Karpas-422 (cell line): ENCODE data around the gene SLC12A6. TPM values are rescaled to one million over a fixed set of nuclear protein-coding genes. Genes with fewer than 3 reads are reported as not detected.

Experiments
- DNase-seq: peaks from one replicate; pipeline ENCODE4 v3.0.0-alpha.2; 2015
- H2AFZ ChIP-seq: fragments of 200-600 bp; sonication (generic); 2 replicates; pipeline ENCODE4 v1.6.1; 2014; ENCODE audit warnings: antibody characterized with exemption, low read length, mixed read lengths
- H3K27ac ChIP-seq: fragments of 200-600 bp; sonication (generic); 2 replicates; pipeline ENCODE4 v1.5.1; 2014; ENCODE audit warnings: mild to moderate bottlenecking, low read length, moderate library complexity
- H3K27me3 ChIP-seq: fragments of 200-600 bp; sonication (generic); 2 replicates; pipeline ENCODE4 v1.6.1; 2014; ENCODE audit warnings: low read length, mixed read lengths
- H3K36me3 ChIP-seq: fragments of 200-600 bp; sonication (generic); 2 replicates; pipeline ENCODE4 v1.6.1; 2014; ENCODE audit warnings: low read length, mixed read lengths; ENCODE audit not compliant: insufficient read depth
- H3K4me1 ChIP-seq: fragments of 200-600 bp; sonication (generic); 2 replicates; pipeline ENCODE4 v1.6.1; 2014; ENCODE audit warnings: mild to moderate bottlenecking, low read length, mixed read lengths
- H3K4me2 ChIP-seq: fragments of 200-600 bp; sonication (generic); 2 replicates; pipeline ENCODE4 v1.6.1; 2014; ENCODE audit warnings: low read length, low read depth, mild to moderate bottlenecking; ENCODE audit not compliant: poor library complexity, severe bottlenecking
- H3K4me3 ChIP-seq: fragments of 200-600 bp; sonication (generic); 2 replicates; pipeline ENCODE4 v1.5.1; 2014; ENCODE audit warnings: mild to moderate bottlenecking, antibody characterized with exemption, low read length, mixed read lengths
- H3K79me2 ChIP-seq: fragments of 200-600 bp; sonication (generic); 2 replicates; pipeline ENCODE4 v1.6.1; 2014; ENCODE audit warnings: mild to moderate bottlenecking, low read length, mixed read lengths
- H3K9ac ChIP-seq: fragments of 200-600 bp; sonication (generic); 2 replicates; pipeline ENCODE4 v1.6.0; 2014; ENCODE audit warnings: low read length
- H3K9me2 ChIP-seq: fragments of 200-600 bp; sonication (generic), shearing (Covaris generic); replicated peaks from 2 replicates; pipeline ENCODE4 v1.6.0; 2014; ENCODE audit warnings: mild to moderate bottlenecking, low read length, moderate library complexity; ENCODE audit not compliant: insufficient read depth
- H3K9me3 ChIP-seq: fragments of 300-700, 200-600 bp; sonication (generic); 2 replicates; pipeline ENCODE4 v1.6.1; 2014; ENCODE audit warnings: low read length, mixed read lengths
- H4K20me1 ChIP-seq: fragments of 200-600 bp; sonication (generic); 2 replicates; pipeline ENCODE4 v1.6.1; 2014; ENCODE audit warnings: mild to moderate bottlenecking, antibody characterized with exemption, low read length, low read depth; ENCODE audit not compliant: insufficient read depth
- total RNA-seq: library from RNA; depleted of rRNA; stranded (reverse); fragments of >200 nt; shearing (Covaris generic); gene quantifications from 2 replicates; pipeline ENCODE4 v1.2.3, GENCODE V29; 2014; ENCODE audit warnings: low replicate concordance

The SLC12A6 gene
- total RNA-seq, 1 experiment from 2014 or later: 1.6 TPM

- no peaks in the 10 kb centered on the region for H3K79me2 ChIP-seq
- H3K9me2 ChIP-seq: no peaks in the 10 kb centered on the region
- no peaks in the 10 kb centered on the region for H3K36me3 ChIP-seq
- DNase-seq: no peak
- H3K4me1 ChIP-seq: no peaks in the 10 kb centered on the region
- no peak overlapping the region for H3K4me3 ChIP-seq
- no peak overlapping the region for H3K4me2 ChIP-seq
- no peak overlapping the region for H3K27ac ChIP-seq
- H3K9ac ChIP-seq: no peak overlapping the region
- H3K27me3 ChIP-seq: no peaks in the 10 kb centered on the region
- H4K20me1 ChIP-seq: no peaks in the 10 kb centered on the region
- H3K9me3 ChIP-seq: no peaks in the 10 kb centered on the region
- H2AFZ ChIP-seq: no peak overlapping the region
These were observed 55.2 kb downstream of the SLC12A6 start for GRCh38 chr15:34282384-34282783.

GRCh38 chr15:34280193-34280592 is 57.4 kb downstream of the SLC12A6 start:
- Histone ChIP-seq H3K27ac (no peak overlapping the region), H3K9ac (no peak overlapping the region), H3K9me3 (no peaks in the 10 kb centered on the region), H3K36me3 (no peaks in the 10 kb centered on the region), H3K4me3 (no peak overlapping the region), H2AFZ (no peak overlapping the region), H3K27me3 (no peaks in the 10 kb centered on the region), H3K4me2 (no peak overlapping the region), H3K4me1 (no peaks in the 10 kb centered on the region), H3K79me2 (no peaks in the 10 kb centered on the region), H3K9me2 (no peaks in the 10 kb centered on the region), H4K20me1 (no peaks in the 10 kb centered on the region)
- DNase-seq: no peak

GRCh38 chr15:34279368-34279767 is 58.2 kb downstream of the SLC12A6 start:
- Histone ChIP-seq H3K9me3 (no peaks in the 10 kb centered on the region), H3K27ac (no peak overlapping the region), H3K4me2 (no peak overlapping the region)

GRCh38 chr15:34275721-34276120 is 61.9 kb downstream of the SLC12A6 start:
- Histone ChIP-seq H3K9me3 (no peaks in the 10 kb centered on the region), H3K27me3 (no peaks in the 10 kb centered on the region), H2AFZ (no peak overlapping the region), H3K27ac (no peak overlapping the region), H3K4me3 (no peak overlapping the region), H3K4me1 (no peaks in the 10 kb centered on the region), H3K79me2 (no peaks in the 10 kb centered on the region), H3K9ac (no peak overlapping the region), H3K36me3 (no peaks in the 10 kb centered on the region), H3K4me2 (no peak overlapping the region), H4K20me1 (no peaks in the 10 kb centered on the region), H3K9me2 (no peaks in the 10 kb centered on the region)
- no peak for DNase-seq

More at GRCh38 chr15:34279368-34279767, 58.2 kb downstream of the SLC12A6 start:
- no peaks in the 10 kb centered on the region for H3K4me1 ChIP-seq
- no peak overlapping the region for H3K4me3 ChIP-seq
- no peaks in the 10 kb centered on the region for H3K27me3 ChIP-seq
- H3K36me3 ChIP-seq: no peaks in the 10 kb centered on the region
- H4K20me1 ChIP-seq: no peaks in the 10 kb centered on the region
- no peaks in the 10 kb centered on the region for H3K79me2 ChIP-seq
- H3K9ac ChIP-seq: no peak overlapping the region
- H2AFZ ChIP-seq: no peak overlapping the region
- no peaks in the 10 kb centered on the region for H3K9me2 ChIP-seq
- DNase-seq: no peak

GRCh38 chr15:34275154-34275553 is 62.4 kb downstream of the SLC12A6 start:
- H3K4me3 ChIP-seq: no peak overlapping the region
- H3K27me3 ChIP-seq: no peaks in the 10 kb centered on the region
- H3K4me2 ChIP-seq: no peak overlapping the region

DNA sequence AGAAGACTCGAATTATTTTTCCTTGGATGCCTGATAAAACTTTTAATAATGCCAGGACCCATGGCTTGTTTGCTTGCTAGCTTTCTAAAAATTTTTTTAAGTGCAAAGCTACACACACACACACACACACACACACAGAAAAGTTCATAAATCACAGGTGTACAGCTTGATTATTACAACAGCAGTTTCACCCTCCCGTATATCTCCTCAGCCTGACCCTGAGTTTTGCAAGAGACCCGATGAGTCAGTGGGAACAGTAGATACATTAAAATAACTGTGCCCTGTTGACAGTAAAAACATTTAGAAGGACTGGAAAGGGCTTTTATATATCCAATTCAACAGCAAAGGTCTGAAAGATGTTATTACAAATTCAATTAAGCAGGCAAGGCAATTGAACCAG is 66.1 kb downstream of the SLC12A6 start:
- H3K27me3 ChIP-seq: no peaks in the 10 kb centered on the region
- no peak for DNase-seq
- no peaks in the 10 kb centered on the region for H3K9me2 ChIP-seq
- no peaks in the 10 kb centered on the region for H3K36me3 ChIP-seq
- H3K9me3 ChIP-seq: no peaks in the 10 kb centered on the region
- H3K4me3 ChIP-seq: no peak overlapping the region
- no peak overlapping the region for H3K4me2 ChIP-seq
- no peaks in the 10 kb centered on the region for H4K20me1 ChIP-seq
- no peaks in the 10 kb centered on the region for H3K79me2 ChIP-seq
- no peaks in the 10 kb centered on the region for H3K4me1 ChIP-seq
- H3K9ac ChIP-seq: no peak overlapping the region
- H2AFZ ChIP-seq: no peak overlapping the region
- H3K27ac ChIP-seq: no peak overlapping the region

More at GRCh38 chr15:34275154-34275553, 62.4 kb downstream of the SLC12A6 start:
- H3K9me2 ChIP-seq: no peaks in the 10 kb centered on the region
- H2AFZ ChIP-seq: no peak overlapping the region
- no peak overlapping the region for H3K27ac ChIP-seq
- no peak overlapping the region for H3K9ac ChIP-seq
- DNase-seq: no peak
- H3K9me3 ChIP-seq: no peaks in the 10 kb centered on the region
- no peaks in the 10 kb centered on the region for H3K36me3 ChIP-seq
- no peaks in the 10 kb centered on the region for H4K20me1 ChIP-seq
- H3K4me1 ChIP-seq: no peaks in the 10 kb centered on the region
- no peaks in the 10 kb centered on the region for H3K79me2 ChIP-seq

GRCh38 chr15:34266751-34267150 is 70.8 kb downstream of the SLC12A6 start:
- H3K27me3 ChIP-seq: no peaks in the 10 kb centered on the region
- H4K20me1 ChIP-seq: no peaks in the 10 kb centered on the region
- no peak overlapping the region for H3K27ac ChIP-seq
- no peaks in the 10 kb centered on the region for H3K9me2 ChIP-seq
- H3K79me2 ChIP-seq: no peaks in the 10 kb centered on the region
- H3K4me2 ChIP-seq: no peak overlapping the region
- no peak for DNase-seq
- H3K9ac ChIP-seq: no peak overlapping the region
- no peaks in the 10 kb centered on the region for H3K9me3 ChIP-seq
- no peaks in the 10 kb centered on the region for H3K36me3 ChIP-seq
- H2AFZ ChIP-seq: no peak overlapping the region
- H3K4me1 ChIP-seq: no peaks in the 10 kb centered on the region
- no peak overlapping the region for H3K4me3 ChIP-seq

DNA sequence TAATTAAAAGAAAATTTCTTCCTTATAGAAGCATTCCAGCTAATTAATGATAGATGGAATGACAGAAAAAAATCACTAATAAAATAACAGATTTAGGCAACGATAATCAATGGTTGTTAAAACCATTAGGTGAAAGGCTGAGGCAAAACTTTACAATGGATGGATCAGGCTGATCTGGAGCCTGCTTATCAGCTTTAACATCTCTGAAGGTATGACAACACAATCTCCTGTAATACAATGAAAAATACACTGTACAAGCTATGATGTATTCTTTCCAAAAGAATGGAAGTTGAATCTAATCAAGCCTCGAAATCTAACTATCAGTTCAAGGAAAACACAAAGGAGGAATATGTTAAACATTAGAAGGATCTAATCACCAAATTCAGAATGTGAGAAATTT is 73.5 kb downstream of the SLC12A6 start:
- Histone ChIP-seq H3K79me2 (no peaks in the 10 kb centered on the region), H3K27me3 (no peaks in the 10 kb centered on the region), H3K36me3 (no peaks in the 10 kb centered on the region), H3K9me3 (no peaks in the 10 kb centered on the region), H3K27ac (no peak overlapping the region), H2AFZ (no peak overlapping the region), H4K20me1 (no peaks in the 10 kb centered on the region), H3K9me2 (no peaks in the 10 kb centered on the region), H3K4me3 (no peak overlapping the region), H3K9ac (no peak overlapping the region), H3K4me2 (no peak overlapping the region), H3K4me1 (peaks cover 3% of the 10 kb centered on the region; the same call in 1 of the 2 replicates)
- DNase-seq: no peak

DNA sequence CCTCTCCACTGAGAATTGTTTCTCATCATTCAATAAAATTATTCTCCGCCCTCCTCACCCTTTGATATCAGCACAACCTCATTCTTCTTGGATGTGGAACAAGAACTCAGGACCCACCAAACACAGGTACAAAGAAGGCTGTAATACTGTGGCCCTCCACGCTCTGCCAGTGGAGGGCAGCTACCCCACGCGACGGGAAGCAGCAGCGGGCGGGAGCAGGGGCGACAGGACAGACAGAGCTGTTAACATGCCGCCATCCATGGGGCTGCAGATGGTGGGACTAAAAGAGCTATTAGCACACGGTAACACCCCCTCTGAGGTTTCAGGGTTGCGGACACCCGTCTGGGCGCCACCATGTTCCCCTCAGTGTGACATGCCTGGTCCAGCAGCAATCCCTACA is 75.2 kb downstream of the SLC12A6 start:
- Histone ChIP-seq H3K4me1 (peaks cover 3% of the 10 kb centered on the region; the same call in 1 of the 2 replicates), H3K4me3 (no peak overlapping the region), H3K9me3 (no peaks in the 10 kb centered on the region), H3K27ac (no peak overlapping the region), H2AFZ (no peak overlapping the region), H3K79me2 (no peaks in the 10 kb centered on the region), H3K9ac (no peak overlapping the region), H3K4me2 (no peak overlapping the region), H3K27me3 (no peaks in the 10 kb centered on the region), H4K20me1 (no peaks in the 10 kb centered on the region), H3K36me3 (no peaks in the 10 kb centered on the region), H3K9me2 (no peaks in the 10 kb centered on the region)
- DNase-seq: no peak
